D341Med (cell line): ENCODE measurements around the gene ZNF385B.

Experiments
- DNase-seq: peaks from one replicate; pipeline ENCODE4 v3.0.0; 2012; ENCODE audit warnings: low spot score

Gene ZNF385B

DNA sequence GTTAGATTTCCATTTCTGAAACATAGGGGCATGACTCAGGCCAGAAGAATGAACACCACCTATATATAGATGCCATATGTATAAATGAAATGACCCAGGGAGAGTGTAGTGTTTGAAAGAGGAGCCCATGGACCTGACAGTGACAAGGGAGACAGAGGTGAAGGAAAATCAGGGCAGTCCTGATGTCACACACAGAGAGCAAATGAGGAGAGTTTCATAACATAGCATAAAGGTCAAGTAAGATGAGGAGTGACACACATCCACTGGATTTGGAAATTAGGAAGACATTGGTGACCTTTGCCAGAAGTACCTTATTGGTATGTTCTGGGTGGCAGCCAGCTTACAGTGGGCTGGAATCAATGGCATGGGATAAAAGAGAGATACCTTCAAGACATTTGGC is 276.7 kb downstream of the ZNF385B start:
- no peak for DNase-seq

DNA sequence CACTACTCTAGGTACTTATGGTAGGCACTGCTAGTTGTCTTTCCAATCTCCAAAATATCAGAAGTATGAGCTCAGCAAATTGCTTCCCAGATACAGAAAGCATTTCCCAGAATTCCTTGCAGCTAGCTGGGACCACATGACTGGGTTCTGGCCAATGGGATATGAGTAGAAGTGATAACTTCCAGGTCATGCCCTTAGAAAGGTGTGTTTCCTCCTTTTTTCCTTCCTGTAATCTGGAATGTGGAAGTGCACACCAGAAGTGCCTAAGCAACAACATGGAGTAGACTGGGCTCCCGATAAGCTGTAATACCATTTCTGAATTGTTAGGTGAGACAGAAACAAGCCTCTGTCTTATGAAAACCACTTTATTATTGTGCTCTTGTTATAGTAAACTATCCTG is 279.8 kb downstream of the ZNF385B start:
- peak; percentile 46 for DNase-seq

DNA sequence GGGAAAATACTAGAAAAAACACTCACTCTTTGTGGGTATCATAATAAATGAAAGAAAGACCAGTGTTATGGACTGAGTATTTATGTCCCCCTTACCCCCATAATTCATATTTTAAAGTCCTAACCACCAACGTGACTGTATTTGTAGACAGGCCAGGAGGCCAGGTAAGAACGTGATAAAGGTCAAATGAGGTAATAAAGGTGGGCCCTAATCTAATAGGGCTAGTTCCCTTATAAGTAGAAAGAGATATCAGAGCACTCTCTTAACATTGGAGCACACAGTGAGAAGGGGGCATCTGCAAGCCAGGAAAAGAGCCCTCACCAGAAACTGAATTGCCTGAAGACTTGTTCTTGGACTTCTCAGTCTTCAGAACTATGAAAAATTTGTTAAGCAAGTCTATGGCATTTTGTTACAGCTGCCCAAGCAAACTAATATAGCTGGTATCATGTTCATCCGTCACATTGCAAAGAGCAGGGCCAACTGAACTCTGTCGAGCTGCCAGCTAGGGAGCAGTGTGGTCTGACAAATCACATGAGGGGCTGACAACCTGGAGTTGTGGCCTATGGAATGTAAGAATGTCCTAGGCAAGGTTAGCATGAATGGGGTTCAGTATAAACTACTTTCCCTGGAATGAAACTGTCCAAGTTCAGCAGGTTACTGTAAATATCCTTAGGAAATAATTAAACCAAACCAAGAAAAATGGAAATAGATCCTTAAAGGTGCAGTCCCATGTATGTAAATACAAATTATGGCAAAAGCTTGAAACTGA is 280.9 kb downstream of the ZNF385B start:
- DNase-seq, result no peak

DNA sequence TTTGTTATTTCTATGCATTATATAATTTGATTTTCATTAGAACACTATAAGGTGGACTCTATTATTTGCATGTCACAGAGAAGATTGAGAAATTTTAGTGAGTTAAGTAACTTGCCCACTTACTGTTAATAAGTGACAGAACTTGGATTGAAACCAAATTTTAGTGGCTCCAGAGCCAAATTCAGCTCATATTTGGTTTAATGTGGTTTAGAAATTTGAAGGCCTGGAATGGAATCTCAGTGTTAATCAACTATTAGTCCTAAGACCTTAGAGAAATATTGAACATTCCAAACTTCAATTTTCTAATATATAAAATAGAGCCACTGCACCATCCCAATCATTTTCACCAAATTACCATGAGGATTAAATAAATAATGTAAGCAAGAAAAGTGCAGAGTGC is 281.6 kb downstream of the ZNF385B start:
- no peak for DNase-seq

DNA sequence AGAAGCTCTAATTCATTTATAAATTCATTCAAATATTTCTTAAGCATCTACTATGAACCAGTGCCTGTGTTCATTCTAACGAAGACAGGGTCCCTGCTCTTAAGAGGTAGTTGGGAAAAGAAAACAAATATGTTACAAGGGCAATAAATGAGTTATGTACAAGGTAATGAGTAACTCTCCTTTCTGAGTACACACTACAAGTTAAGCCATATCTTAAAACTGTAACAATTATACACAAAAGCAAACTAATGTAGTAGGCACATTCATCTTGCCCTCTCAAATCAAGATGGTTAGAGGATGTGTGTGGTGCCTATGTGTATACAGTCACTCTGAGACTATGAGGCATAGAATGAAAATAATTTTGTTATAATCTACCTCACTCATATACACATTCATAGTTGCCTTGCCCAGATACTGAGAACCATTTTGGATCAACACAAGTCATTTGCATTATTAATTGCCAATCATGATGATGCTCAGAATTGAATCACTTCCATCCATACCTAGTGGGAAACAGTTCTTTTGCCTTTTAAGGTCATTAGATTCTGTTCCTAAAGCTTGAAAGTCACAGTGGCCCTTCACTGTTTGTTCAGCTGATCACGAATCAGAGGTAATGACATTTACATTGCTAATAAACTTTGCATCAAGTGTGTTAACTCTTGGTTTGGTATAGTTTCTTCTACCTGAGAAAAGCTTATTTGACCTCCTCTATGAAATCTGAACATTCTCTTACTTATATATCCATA is 283.1 kb downstream of the ZNF385B start:
- DNase-seq, result no peak

DNA sequence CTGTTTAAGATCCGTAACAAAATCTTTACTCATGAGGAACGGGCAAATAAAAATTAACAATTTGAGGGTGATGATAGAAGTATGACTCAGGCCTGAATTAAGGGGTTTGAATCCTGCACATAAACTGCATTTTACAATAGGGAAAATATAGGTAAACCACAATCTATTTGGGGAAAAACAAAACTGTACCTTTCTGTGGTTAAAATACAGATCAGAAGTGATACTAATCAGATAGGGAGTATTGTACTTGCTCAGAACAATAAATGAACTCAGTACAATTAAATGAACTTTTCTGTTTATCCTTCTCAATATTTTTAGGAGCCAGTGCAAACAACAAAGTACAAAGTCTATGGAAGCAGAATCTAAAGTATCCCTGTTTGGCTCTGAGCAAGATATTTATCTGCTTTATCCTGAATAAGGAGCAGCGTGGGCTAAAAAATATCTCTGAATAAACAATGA is 287.3 kb downstream of the ZNF385B start:
- no peak for DNase-seq

DNA sequence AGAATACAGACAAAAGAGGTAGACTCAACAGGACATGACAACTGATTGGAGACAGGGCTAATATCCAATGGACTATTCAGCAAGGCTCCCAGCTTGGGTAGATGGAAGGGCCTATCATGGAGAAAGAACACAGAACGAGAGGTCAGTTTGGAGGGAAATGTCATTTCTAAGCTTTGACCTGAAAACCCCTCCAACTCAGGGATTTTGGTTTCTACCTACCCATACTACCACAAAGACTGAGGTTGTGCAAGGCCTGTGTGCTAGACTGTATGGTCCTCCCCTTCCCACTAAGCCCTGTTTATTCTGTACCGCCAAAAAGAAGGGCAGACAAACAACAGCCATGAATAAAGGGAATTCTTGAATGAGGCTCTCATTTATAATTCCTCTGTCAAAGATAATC is 288.9 kb downstream of the ZNF385B start:
- no peak for DNase-seq

DNA sequence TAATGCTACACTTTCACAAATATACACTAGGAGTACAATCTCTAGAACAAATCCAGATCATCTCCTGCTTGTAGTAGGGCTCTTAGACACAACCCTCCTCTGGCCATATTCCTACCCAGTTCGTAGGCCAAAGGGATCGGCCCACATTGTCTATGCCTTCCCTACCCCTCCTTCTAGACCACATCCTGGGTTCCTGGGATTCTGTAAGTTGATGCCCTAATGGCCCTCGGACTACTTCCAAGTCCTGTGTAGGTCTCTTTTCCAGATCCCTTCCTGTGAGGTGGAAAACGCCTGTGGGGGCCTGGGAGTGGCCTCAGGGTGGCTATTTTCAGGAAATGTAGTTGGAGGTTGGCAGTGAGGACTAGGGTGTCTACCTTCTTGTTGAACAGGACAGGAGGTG is 289.7 kb downstream of the ZNF385B start:
- no peak for DNase-seq

DNA sequence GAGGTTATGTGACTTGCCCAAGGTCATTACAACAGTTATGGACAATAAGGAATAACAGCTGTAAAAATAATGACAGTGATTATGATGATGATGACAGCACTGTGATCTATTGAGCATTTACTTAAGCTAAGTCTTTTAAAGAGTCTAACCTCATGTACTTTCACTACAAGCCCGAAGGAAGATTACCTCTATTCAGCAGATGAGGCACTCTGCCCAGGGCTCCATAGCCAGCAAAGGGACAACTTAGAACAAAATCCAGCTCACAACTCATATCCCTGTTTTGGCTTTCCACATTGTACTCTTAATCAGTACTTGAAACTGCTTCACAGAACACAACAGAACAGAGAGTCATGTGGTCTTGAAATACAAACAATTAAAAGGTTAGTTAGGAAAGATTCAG is 290.2 kb downstream of the ZNF385B start:
- DNase-seq, result no peak

DNA sequence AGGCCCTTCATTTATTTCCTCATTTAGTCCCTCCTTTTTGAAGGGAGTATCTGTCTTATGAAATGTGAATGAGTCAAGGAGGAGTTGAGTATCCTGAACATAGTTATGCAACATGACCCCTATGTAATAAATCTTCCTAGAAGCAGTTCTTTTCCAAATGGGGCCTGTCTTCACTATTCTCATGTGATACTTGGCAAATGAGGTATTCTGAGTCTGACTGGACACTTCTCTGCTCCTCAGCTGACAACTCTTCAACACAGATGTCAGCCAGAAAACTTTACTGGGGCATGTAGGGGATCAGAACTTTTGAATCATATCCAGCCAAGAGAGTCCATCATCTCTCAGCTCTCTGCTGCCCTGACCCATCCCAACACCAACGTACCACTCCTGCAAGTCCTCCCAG is 291.6 kb downstream of the ZNF385B start:
- DNase-seq, result no peak

DNA sequence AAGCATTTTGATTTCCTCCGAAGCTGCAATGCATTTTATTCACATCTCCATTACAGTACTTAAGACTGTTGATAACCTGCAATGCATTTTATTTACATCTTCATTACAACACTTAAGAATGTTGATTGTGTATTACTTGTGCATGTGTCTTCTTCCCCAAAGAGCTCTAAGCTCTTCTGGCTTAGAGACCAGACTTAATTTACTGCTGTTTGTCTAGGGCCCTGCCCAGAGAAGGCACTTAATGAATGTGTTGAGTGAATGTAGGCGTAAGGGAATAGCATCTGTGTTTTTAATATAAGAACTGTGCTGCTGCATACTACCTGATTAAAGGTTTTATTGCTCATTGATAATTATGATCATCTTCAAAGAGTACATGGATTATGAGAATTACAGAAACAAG is 295.6 kb downstream of the ZNF385B start:
- no peak for DNase-seq

DNA sequence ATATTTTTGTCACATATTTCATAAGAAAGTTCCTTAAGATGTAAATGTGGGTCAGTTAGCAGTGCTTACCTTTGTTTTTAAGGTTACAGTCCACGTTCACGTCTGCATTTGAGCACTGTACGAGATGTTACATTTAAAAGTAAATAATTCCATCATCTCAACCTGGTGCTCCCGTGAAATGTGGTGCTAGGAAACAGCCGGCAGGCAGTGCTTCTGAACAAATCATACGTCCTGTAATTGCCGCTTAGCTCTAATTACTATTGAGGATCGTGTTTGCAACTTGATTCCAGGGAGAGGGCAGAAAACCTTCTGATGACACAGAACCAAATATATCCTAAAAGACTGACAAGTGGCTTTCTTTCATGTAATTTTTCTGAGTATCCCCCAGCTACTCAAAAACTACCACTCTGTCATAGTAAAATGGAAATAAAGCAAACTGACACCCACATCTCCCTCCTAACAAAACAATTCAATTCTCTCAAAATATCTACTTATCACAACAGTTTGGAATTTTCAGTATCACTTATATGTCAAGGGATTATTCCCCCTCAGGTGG is 299.0 kb downstream of the ZNF385B start:
- DNase-seq, result no peak

DNA sequence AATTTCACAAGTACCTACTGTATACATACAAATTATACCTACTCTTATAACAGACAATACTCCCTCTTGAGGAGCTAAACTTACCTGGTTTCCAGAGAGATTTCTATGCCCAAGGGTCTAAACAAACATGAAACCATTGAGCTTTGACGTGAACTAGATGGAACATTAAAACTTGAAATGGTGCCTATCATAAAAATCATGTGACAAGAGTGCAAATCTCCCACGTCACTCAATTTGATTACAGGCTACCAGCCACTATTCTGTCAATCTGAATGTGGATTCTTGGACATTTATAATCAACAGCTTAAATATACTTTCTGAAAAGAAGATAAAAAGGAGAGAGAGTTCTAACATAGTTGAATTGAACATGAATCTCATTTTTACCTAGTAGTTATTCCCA is 299.7 kb downstream of the ZNF385B start:
- no peak for DNase-seq

DNA sequence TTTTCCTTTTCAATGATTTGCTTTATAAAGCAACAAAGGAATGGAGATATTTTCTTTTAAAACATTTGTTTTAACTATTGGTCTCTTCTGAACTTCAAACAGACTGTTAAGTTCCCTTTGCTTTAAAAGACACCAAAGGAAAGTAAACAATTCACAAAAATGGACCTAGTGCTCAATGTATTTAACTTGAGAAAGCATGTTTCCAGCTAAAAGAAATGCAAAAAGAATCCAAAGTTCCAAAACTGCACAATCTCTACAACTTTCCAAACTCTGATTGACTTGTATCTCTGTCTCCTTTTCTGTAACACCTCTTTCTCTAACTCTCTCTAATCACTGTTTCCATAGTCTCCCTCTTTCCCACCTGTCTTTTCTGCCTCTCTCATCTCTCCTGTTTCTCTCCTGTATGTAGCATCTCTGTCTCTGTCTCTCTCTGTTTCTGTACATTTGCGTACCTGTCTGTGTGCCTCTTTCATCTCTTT is 301.1 kb downstream of the ZNF385B start:
- no peak for DNase-seq

DNA sequence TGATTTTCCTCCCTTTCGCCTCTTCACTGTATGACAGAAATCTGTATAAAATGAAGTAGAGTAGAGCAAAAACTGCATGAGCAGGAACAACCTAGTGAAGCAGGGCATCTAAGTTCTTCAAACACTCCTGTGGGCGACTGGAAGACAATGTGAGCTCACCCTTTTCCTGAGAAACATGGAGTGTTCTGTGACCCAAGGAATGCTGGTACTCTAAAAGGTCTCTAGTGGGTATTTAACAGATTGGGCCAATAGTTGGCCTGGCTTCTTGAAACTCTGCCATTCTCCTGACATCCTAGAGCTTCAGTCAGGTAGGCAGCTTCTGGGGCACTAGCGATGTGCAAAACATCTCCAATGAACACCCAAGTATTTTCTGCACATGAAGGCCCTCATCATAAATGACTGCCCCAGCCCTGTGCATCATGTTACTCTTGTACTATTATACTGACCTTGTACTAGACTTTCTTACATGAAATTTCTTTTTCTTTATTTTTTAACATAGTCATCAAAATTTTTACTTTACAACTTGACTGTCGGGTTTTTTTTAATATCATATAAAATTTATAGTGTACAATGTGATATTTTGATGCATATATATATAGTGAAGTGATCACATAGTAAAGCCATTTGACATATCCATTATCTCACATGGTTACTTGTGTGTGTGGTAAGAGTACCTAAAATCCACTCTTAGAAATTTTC is 302.2 kb downstream of the ZNF385B start:
- no peak for DNase-seq

DNA sequence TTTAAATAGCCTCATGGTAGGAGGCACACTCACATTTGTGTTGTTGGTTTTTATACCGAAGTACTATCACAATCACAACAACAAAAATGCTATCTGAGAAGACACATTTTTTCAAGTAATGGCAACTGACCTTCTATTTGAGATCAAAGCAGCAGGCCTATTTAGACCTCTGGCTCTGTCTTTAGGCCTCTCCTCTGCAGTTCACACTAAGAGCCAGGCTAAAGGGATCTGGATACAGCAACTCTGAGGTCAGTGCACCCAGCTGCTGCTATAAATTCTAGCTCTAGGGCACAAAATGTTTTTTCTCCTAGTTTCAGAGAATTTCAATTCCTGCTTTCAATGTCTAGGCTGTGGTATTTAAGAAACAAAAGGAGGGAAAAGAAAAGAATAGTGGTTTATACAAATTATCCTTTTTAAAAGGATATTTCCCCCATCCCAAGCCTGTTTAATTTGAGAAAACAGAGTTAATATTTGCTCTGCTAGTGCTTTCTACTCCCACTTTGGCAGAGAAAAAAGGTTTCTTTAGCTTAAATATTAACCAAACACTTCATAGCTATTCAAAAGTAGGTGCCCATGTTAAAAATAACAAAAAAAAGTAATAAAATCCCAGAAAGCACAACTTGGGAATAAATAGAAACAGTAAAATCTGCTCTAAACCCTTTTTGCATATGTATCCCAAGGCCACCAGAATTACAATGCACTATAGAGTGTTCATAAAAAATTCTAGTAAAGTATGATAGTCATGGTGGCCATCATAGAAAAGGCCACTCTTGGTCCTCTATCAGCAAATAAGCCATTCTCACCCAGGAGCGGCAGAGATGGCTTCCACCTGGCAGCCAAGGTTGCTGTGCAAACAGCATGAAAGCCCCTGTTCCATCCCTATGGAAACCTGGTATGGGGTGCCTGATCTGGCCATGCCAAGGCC is 303.1 kb downstream of the ZNF385B start:
- DNase-seq, result no peak

DNA sequence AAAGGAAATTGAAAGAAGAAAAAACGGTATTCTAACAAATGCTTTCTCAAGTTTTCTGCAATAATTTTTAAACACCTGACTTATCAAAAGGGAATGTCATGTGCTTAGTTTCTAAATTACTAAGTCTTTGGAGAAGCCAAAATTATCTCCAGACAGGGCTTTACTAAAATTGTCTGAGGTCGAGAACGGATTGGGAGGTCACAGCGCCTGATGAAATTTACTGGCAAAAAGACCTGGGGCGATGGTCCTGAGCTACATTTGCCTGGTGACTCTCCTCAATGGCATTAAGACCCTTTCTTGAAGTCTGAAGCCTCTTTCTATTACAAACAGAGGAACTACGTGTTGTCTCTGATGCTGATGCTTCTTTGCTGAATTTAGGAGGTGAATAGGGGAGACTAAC is 305.0 kb downstream of the ZNF385B start:
- no peak for DNase-seq

DNA sequence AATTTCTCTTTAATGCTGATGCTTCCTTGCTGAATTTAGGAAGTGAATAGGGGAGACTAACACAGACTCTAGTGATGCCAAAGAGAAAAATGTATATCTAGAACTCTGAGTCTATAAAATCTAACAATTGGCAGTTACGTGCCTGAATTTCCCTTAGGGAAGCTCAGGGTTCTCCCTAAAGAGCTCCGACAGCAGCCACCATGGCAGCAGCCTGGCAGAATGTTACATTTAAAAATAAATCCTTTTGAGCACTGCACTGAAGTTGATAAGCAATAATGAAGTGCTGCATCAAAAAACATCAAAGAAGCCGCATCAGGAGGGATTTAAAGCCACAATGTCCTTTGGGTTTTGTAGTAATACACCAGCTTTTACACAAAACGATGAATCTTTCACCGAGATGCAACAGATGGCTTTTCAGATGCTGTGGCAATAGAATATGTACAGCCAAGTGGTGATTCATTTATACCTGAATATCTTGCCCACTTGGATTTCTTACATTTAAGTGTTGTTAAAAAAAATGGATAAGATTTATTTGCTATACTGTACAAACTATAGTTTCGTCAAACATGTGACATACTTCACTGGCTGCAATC is 305.6 kb downstream of the ZNF385B start:
- DNase-seq, result no peak

DNA sequence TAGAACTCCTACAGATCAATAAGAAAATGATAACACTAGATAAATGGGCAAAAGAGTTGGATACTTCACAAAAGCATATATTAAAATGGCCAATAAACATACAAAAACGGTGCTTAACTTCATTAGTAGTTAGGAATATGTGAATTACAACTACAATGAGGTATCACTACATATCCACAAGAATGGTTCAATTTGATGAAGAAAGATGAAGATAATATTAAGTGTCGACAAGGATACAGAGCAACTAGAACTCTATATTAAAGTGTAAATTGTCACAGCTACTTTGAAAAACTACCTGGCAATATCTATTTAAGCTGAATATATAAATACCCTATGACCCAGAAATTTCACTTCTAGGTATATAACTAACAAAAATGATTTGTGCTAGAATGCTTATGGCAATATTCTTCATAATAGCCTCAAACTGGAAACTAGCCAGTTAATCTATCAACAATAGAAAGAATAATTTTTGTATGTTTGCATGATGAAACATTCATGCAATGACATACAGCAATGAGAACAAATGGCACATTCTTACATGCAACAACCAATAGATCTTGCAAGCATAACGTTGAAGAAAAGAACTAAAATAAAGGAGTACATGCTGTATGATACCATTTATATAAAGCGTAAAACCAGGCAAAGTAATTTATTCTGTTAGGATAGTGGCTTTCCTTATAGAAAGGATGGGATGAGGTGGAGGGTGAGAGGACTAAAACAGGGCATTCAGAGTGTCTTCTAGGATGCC is 306.6 kb downstream of the ZNF385B start:
- DNase-seq, result no peak

DNA sequence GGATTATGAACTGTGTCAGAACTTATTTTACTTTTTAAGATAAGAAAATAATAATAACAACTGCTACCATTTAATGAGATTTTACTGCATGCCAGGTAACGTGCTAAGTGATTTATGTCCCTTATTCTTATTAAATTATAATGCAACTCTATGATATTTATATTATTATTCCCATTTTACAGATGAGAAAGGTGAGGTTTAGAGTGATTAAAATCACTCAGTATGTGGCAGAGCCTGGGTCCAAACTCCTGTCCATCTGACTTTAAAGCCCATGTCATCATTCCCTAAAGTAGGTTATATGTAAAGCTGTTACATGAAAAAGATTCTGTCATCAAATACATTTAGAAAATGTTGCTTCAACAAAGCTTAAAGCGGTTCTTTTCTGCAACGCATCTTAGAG is 308.0 kb downstream of the ZNF385B start:
- DNase-seq, result no peak
